Heart left ventricle (tissue), 16 donors: Measurements from ENCODE around the gene CHD1. TPM values are rescaled to one million over a fixed set of nuclear protein-coding genes. Genes with fewer than 3 reads are reported as not detected.
A peak's percentile ranks its signal among the peaks of the same experiment; 100 is the strongest.

Experiments
- ATAC-seq, 4 donors: fragments of 200-7000 bp; cut with Tn5 transposase; one replicate each; pipeline ENCODE4 v1.9.1; 2020 to 2022; ENCODE audit warnings: moderate library complexity in 4 of 4, mild to moderate bottlenecking in 3 of 4, moderate number of reproducible peaks in 1 of 4
- DNase-seq, 5 donors: peaks; one replicate each; pipeline ENCODE4 v3.0.0-alpha.2; 2020
- H3K27ac ChIP-seq, 12 donors: fragments of 200-600 bp; sonication (generic) in 4 of 12; one replicate each; pipeline versions ENCODE4 v1.5.0 to v1.8.0; 2016 to 2022; ENCODE audit warnings: mild to moderate bottlenecking in 2 of 12
- H3K27me3 ChIP-seq, 9 donors: fragments of 200-600 bp; sonication (generic) in 2 of 9; one replicate each; pipeline versions ENCODE4 v1.5.1 to v1.8.0; 2016 to 2022; ENCODE audit warnings: mild to moderate bottlenecking in 3 of 9
- H3K36me3 ChIP-seq, 9 donors: fragments of 200-600 bp; sonication (generic) in 2 of 9; one replicate each; pipeline versions ENCODE4 v1.5.0 to v1.8.0; 2018 to 2022; ENCODE audit warnings: mild to moderate bottlenecking in 2 of 9
- H3K4me1 ChIP-seq, 12 donors: fragments of 200-600 bp; sonication (generic) in 4 of 12; one replicate each; pipeline versions ENCODE4 v1.5.0 to v1.8.0; 2016 to 2022; ENCODE audit warnings: mild to moderate bottlenecking in 3 of 12
- H3K4me3 ChIP-seq, 12 donors: fragments of 200-600 bp; sonication (generic) in 4 of 12; one replicate each; pipeline versions ENCODE4 v1.5.0 to v1.8.0; 2017 to 2022; ENCODE audit warnings: mild to moderate bottlenecking in 9 of 12, moderate library complexity in 4 of 12
- H3K9me3 ChIP-seq, 12 donors: fragments of 200-600 bp; sonication (generic) in 4 of 12; one replicate each; pipeline versions ENCODE4 v1.5.0 to v1.8.0; 2016 to 2022; ENCODE audit warnings: mild to moderate bottlenecking in 1 of 12
- POLR2A ChIP-seq, 2 donors: fragments of 450-650 bp; IDR thresholded peaks; one replicate each; pipeline ENCODE4 v1.6.1; 2017; ENCODE audit warnings: antibody characterized with exemption in 2 of 2, mild to moderate bottlenecking in 2 of 2, moderate library complexity in 2 of 2
- WGBS, 4 donors: extraction: QIAGEN DNeasy Blood & Tissue Kit in 2 of 4; methylation state at CpG; one replicate each; pipeline versions ENCODE4 v1.1.5 to v1.1.7; 2013 to 2018; 5-methylcytosine and 5-hydroxymethylcytosine counted together
- intact Hi-C, 10 donors: fragments of 100-400 bp; cut with DNase I; formaldehyde crosslinking; loops; one replicate each; pipeline versions ENCODE4 v1.11.1 to v1.14.2; 2022
- polyA plus RNA-seq, 2 donors: library from polyadenylated mRNA; stranded (reverse); fragments of 200-250 nt; gene quantifications; one replicate each; pipeline ENCODE4 v1.2.3, GENCODE V29; 2013
- total RNA-seq, 9 donors: library from RNA; depleted of rRNA in 2 of 9; stranded (reverse); fragments of >200 nt in 2 of 9; fragmentation: NEBNext Ultra II Directional in 3 of 9; extraction: Animal tissue kit (Norgen Biotek cat#: 25700) in 3 of 9; gene quantifications; one replicate each; pipeline versions ENCODE4 v1.1.0 to v1.2.4, GENCODE V29; 2016 to 2023
- TF ChIP-seq, protein P1 (sequence below), 12 donors: fragments of 200-600 bp; sonication (generic) in 4 of 12; IDR thresholded peaks; one replicate each; pipeline versions ENCODE4 v1.5.0 to v1.8.0; 2018 to 2022; ENCODE audit warnings: antibody characterized with exemption in 12 of 12, mild to moderate bottlenecking in 5 of 12
- donor health status: ischemic (EF 13 %, LVEDD 7.1; RV severe dilation, severe dysfunction).
- donor health status: healthy with polysubstance abuse.
- donor health status: DM: no; HTN: yes; CAD: no.
- donor health status: DM: no; HTN: no; CAD: no.
- donor health status: ischemic (EF 25% LVEDD 6.9; RV normal size, moderate dysfunction).
- donor health status: ischemic (EF 25% LVEDD 5.7; RV mildly dilated, moderate dysfunction).
- donor health status: healthy.
- donor health status: DM: yes; HTN: yes; CAD: no.
- donor health status: ischemic (EF 35%, LVEDD 5.7; RV mildly dilated, moderate dysfunction).
- donor health status: nonischemic (EF 11% LVEDD 7.7; RV severe dilation, severe dysfunction).
- donor health status: DM: yes; HTN: yes; CAD: no.
- donor health status: PGD.
- donor health status: ischemic (EF 29% LVEDD 5.4; RV normal size, mild dysfunction).
- donor health status: nonischemic (EF 23%, LVEDD 6.1; RV moderate dilation, normal function).

Gene CHD1
- total and polyA plus RNA-seq, 11 donors = 8.6 to 24.0 (median 13.4) TPM

DNA sequence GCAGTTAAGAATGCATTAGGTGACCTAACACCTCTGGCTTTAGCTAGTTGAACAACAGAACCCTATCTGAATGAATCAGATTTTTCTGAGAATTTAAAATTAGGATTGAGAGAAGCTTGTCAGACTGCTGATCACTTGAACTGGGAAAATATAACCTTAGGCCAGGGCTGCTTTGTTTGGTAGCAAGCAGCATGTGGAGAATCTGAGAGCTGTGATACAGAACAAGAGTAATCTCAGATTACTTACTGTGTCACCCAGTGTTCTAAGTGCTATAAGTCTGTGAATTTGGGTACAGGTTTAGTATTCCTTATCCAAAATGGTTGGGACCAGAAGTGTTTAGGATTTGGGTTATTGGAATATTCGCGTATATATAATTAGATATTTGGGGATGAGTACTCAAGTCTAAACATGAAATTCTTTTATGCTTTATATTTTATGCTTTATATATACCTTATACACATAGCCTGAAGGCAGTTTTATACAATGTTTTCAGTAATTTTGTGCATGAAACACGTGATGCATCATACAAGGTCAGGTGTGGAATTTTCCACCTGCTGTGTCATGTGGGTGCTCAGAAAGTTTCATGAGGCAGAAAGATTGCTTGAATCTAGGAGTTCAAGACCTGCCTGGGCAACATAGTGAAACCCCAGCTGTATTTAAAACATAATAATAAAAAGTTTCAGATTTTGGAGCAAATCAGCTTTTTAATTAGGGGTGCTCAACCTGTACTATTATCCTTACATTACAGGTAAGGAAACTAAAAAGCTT is 8.3 kb upstream of the CHD1 start:
- ATAC-seq = peak in 1 of 4 donors; percentile 12

DNA sequence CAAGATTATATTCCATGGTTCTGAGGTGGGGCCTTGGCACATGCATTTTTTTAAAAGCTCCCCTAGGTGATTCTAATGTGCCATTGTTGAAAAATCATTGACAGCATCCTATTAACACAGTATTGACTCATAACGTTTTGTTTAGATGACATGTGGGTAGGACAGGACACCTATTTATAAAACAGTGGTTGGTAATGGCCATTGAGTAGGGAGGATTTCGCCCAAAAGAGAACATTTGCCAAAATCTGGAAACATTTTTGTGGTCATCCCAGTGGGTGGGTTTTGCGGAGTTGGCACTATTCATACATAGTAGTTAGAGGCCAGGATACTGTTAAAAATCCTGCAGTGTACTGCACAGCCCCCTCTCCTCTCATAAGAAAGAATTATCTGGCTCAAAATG is 6.4 kb upstream of the CHD1 start:
- H3K27me3 ChIP-seq = no peaks in the 10 kb centered on the region
- WGBS, 4 donors = 76 to 82% (median 80%) methylated on average over 3 of the region's 3 CpGs
- no peak for DNase-seq
- H3K27ac ChIP-seq = peak overlapping the region in 2 of 12 donors; percentile 27 to 100
- ATAC-seq = no peak
- H3K9me3 ChIP-seq = no peaks in the 10 kb centered on the region
- no peak overlapping the region for H3K4me3 ChIP-seq
- peaks cover 3 to 83% (median 58%) of the 10 kb centered on the region in 12 donors for H3K4me1 ChIP-seq
- H3K36me3 ChIP-seq = peaks cover 0 to 26% (median 2%) of the 10 kb centered on the region in 9 donors
- TF ChIP-seq, protein P1, sequence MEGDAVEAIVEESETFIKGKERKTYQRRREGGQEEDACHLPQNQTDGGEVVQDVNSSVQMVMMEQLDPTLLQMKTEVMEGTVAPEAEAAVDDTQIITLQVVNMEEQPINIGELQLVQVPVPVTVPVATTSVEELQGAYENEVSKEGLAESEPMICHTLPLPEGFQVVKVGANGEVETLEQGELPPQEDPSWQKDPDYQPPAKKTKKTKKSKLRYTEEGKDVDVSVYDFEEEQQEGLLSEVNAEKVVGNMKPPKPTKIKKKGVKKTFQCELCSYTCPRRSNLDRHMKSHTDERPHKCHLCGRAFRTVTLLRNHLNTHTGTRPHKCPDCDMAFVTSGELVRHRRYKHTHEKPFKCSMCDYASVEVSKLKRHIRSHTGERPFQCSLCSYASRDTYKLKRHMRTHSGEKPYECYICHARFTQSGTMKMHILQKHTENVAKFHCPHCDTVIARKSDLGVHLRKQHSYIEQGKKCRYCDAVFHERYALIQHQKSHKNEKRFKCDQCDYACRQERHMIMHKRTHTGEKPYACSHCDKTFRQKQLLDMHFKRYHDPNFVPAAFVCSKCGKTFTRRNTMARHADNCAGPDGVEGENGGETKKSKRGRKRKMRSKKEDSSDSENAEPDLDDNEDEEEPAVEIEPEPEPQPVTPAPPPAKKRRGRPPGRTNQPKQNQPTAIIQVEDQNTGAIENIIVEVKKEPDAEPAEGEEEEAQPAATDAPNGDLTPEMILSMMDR (IDR thresholded peaks at IDR 0.05) = no peak
- TF ChIP-seq POLR2A (IDR thresholded peaks at IDR 0.05) = no peak
- intact Hi-C loops = no loop called here

More for the DNA sequence above, 8.3 kb upstream of the CHD1 start:
- TF ChIP-seq, protein P1 (IDR thresholded peaks at IDR 0.05) = no peak
- Histone ChIP-seq H3K4me1 (peaks cover 7 to 86% (median 60%) of the 10 kb centered on the region in 12 donors), H3K27ac (peak overlapping the region in 11 of 12 donors; percentile 2 to 71 (median 54)), H3K9me3 (no peaks in the 10 kb centered on the region), H3K36me3 (peaks cover 0 to 10% (median 0%) of the 10 kb centered on the region in 9 donors), H3K4me3 (no peak overlapping the region), H3K27me3 (no peaks in the 10 kb centered on the region)
- WGBS, 4 donors = 80 to 87% (median 83%) methylated on average over 3 of the region's 3 CpGs
- no peak for DNase-seq
- intact Hi-C loops = no loop called here

GRCh38 chr5:98934546-98934945 is 5.7 kb upstream of the CHD1 start:
- 87 to 94% (median 94%) methylated on average over 1 of the region's 1 CpG for WGBS, 4 donors
- H3K9me3 ChIP-seq = no peaks in the 10 kb centered on the region
- intact Hi-C loops = no loop called here
- H3K4me1 ChIP-seq = peaks cover 5 to 84% (median 60%) of the 10 kb centered on the region in 12 donors
- peak overlapping the region in 4 of 12 donors; percentile 3 to 100 (median 42) for H3K27ac ChIP-seq
- ATAC-seq = no peak
- H3K4me3 ChIP-seq = no peak overlapping the region
- peaks cover 0 to 28% (median 2%) of the 10 kb centered on the region in 9 donors for H3K36me3 ChIP-seq
- DNase-seq = no peak
- TF ChIP-seq, protein P1 (IDR thresholded peaks at IDR 0.05) = no peak
- no peak for TF ChIP-seq POLR2A (IDR thresholded peaks at IDR 0.05)
- H3K27me3 ChIP-seq = no peaks in the 10 kb centered on the region

DNA sequence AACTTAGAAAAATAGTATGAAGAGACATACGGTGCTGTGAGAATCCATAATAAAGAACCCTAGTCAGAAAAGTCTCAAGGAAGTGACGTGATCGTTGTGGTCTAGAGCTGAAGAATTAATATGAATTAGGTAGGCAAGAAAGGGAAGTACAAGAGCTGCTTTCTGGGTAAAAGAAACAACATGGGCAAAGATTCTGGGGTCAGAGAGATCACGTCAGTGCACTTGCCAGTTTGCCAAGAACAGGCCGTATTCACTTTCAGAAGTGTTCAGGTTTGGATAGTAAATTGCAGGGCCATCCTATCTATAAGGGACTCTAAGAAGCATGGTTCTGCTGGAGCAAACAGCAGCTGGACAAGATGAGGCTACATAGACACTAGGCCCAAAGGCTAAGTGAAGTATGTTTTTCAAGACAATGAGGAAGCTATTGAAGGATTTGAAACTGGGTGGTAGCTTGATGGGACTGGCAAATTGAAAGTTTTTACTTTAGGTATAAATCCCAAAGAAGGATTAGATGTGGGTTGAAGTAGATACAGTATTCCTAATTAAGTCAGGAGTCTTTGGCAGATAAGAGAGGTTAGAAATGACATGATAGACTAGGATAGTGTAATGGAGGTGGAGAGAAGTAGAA is 4.8 kb upstream of the CHD1 start:
- peak overlapping the region in 8 of 12 donors; percentile 12 to 100 (median 36) for H3K27ac ChIP-seq
- ATAC-seq (no peak), DNase-seq (no peak)
- H3K36me3 ChIP-seq = peaks cover 0 to 28% (median 2%) of the 10 kb centered on the region in 9 donors
- intact Hi-C loops = no loop called here
- TF ChIP-seq, protein P1 (IDR thresholded peaks at IDR 0.05) = no peak
- TF ChIP-seq POLR2A (IDR thresholded peaks at IDR 0.05) = no peak
- no peaks in the 10 kb centered on the region for H3K27me3 ChIP-seq
- H3K4me1 ChIP-seq = peaks cover 5 to 74% (median 50%) of the 10 kb centered on the region in 12 donors
- no peaks in the 10 kb centered on the region for H3K9me3 ChIP-seq
- WGBS, 4 donors = 70 to 83% (median 76%) methylated on average over 5 of the region's 5 CpGs
- H3K4me3 ChIP-seq = no peak overlapping the region
